A204.1 (cell line): ENCODE measurements around the gene VIPAS39.

Source experiments
- FAIRE-seq: peaks from 2 replicates; lab custom pipeline; 2012; peaks lifted over from hg19 to GRCh38; lab: Jason Lieb, UNC

The VIPAS39 gene

DNA sequence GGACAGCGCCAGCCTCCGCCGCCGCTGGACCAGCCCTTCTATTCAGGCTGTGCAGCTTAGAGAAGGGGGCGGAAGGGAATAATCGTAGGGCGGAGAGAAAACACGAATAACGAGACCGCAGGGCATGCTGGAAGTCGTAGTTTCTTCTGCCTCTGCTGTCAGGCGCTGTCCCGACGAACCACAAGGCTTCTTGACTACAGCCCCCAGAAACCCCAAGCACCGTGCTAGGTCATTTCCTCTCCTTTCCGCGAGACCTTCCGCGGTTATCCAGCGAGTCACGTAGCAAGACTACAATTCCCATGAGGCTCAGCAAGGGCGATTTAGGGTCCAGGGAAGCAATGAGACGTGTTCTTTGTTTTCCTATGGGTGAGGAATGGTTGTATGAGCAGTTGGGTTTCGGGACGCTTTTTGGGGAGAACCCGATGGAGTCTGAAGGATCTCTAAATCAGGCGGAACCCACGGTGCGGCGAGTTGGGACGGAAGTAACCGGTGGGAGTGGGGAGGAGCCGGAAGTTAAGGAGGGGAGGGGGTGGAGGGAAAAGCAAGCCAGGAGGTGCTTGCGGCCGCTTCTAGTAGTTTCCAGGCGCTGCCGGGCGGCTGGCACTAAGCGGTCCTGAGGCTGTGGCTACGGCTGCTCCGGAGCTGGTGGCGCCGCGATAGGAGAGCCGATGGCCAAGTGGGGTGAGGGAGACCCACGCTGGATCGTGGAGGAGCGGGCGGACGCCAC, at the start of gene VIPAS39, which contains the start of gene AHSA1:
VIPAS39 (minus strand) TSS at position 80 of the 727 bp plus-strand sequence. CDS start 3,499 bp downstream, outside the sequence.
AHSA1 (plus strand) TSS at position 572 of the 727 bp plus-strand sequence; CDS start at position 669, 97 bp downstream.
- peak; percentile 94 for FAIRE-seq

DNA sequence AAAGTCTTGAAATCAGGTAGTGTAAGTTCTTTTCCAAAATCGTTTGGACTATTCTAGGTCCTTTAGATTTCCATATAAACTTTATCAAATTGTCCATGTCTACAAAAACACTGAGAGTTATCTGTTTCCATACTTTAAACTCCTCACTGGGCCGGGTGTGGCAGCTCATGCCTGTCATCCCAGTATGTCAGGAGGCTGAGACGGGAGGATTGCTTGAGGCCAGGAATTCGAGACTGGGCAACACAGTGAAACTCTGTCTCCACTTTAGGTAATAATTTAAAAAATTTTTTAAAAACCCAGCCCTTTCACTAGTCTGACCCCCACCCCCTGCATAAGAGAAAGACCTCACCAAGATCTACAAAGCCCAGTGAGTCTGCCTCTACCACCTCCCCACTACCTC, 47.6 kb upstream of the VIPAS39 start:
- FAIRE-seq, result no peak

DNA sequence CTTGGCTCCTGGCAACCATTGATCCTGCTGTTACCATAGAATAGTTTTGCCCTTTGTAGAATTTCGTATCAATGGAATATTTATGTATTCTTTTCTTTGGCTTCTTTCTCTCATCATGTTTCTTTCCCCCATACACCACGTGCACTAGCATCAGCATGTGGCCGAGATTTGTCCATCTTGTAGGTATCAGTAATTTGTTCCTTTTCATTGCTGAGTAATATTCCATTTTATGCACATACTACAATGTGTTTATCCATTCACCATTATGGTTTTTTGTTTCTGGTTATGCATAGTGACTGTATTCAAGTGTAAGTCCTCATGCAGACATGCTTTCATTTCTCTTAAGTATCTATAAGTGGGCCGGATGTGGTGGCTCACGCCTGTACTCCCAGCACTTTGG, 45.7 kb upstream of the VIPAS39 start:
- no peak for FAIRE-seq

DNA sequence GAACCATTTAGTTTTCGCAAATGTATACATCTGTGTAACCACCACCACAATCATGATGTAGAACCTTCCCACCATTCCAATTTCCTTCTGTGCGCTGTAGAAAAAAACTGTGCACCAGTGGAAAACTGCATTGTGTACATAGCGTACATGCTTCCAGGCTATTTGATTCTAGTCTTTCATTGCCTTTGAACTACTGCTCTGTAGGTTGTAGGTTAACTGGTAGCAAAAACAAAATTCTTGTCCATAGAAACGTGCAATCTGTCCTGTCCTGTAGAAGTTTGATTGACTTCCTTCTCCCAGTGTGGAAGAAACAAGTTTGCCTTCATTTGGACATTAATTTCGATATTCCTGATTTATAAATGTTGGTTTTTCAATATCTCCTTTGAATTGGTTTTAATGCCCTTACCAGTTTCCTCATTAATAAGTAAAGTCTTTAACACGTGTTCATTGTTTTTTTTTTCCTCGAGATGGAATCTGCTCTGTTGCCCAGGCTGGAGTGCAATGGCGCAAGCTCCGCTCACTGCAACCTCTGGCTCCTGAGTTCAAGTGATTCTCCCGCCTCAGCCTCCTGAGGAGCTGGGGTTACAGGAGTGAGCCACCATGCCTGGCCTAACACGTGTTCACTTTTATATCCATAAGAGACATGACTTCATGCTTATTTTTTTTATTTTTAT, 44.8 kb upstream of the VIPAS39 start:
- no peak for FAIRE-seq

DNA sequence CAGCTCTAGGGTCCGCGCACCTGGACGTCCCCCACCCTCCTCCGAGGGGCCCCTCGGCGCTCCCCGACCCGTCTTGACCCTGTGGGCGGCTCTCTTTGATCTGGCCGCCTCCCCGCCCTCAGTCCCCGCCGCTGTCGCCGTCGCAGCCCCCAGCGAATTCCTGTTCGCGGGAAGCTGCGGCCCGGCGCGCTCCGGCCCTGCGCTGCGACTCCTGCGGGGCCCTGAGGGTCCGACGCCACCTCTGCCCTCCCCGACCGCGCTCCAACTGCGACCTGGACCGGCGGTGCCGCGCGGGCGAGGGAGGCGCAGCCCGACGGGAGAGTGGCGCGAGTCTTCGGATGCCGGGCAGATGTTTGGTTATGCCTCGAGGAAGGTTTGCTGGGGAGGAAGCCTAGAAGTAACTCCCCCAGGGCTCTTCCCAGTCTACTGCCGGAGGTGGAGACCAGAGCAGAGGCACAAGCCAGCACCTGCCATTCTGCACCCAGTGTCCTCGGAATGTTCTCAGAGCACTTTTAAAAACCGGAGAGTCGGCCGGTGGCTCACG, 41.7 kb upstream of the VIPAS39 start:
- FAIRE-seq, result no peak

DNA sequence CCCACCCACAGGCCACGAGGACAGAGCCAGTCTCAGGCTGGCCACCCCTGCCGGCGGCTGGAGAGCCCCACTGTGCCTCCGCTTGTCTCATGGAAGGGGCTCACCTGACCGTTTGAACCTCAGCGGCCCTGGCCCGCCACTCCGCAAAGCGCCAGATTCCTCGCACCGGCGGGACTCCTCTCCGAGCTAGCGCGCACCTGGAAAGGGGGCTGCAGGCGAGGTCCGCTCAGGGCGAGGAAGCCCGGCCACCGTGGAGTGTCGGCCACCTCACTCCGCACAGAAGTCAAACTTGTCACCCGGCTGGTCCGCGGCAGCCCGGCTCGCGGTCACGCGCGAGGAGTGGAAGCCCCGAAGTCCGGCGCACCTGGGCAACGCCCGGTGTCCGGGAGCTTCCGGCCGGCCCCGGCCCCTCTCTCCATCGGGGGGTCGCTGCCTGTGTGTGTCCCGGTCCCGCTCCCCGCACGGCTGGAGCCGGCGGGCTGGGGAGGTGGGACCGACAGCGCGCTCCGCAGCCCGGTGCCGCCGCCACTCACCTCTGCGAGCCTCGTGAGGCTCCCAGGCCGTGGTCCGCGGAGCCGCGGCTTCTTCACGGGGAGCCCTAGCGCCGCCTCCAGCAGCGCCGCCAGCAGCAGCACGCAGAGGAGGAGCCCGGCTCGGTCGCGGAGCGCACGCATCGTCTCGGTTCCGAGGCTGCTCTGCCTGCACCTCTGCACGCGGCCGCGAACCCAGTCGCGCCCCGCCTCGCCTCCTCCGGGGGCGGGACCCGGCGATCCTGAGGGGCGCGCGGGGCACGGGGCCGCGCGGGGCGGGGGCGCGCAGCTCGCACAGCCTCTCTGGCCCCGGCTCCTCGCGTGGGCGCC, 40.9 kb upstream of the VIPAS39 start, which contains the start of gene ISM2:
ISM2 (minus strand) TSS at position 697 of the 860 bp plus-strand sequence; CDS start at position 674, 23 bp downstream.
- FAIRE-seq, result no peak

DNA sequence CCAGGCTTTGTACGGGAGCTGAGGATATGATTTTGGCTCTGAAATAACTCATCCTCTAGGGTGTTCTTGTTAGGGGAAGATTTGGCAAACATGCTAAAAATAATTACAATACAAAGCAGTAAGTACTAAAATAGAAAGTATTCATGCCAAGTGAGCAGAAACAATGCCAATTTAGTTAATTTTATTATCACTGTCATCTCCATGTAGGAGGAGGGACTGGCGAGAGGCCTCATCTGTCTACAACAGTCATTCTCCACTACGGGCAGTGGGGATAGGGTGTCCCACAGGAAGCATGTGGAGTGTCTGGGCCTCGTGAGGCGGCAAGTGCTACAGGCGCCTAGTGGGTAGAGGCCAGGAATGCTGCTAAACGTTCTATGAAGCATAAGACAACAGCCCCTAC, 37.9 kb upstream of the VIPAS39 start:
- no peak for FAIRE-seq

DNA sequence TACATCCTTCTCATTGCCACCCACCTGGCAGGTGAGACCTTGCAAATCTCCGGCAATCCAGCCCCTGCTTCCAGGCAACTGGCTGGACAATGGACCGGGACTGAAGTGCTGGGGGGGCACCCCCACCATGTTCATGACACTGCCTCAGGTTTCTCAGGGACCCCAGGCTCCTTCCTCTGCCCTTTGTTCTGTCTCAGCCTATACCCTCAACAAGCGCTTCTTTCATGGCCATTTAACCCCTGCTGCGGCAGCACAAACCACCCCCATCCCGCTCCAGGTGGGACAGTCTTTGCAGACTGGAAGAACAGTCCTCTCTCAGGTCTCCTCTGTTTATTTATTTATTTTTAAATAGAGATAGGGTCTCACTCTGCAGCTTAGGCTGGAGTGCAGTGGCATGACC, 33.7 kb upstream of the VIPAS39 start:
- FAIRE-seq, result no peak

DNA sequence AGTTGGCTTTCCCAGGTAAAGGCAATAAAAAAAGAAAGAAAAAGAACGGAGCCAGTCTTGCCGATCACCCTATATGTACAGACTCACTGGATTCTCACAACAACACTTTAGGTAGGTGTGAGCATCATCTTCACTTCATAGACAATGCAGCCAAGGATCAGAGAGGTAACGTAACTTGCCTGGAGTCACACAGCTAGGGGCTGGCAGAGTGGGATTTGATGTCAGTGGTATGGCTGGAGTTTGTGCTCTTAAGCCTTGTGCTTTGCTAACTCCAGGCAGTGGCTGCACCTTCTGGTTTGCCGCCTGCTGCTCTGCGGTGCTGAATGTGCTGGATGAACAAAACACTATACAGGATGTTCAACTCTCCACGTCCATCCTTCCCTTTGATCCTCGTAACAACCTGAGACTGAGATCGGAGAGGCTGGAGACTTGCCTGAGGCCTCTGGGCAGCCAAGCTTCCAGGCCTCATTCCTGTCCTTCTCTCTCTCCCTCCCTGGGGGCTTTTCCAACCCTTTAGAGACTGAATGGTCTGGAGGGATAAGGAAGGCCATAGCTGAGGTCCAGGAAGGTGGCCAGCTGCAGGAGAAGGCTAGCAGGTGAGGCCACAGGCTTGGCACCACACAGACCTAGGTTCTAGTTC, 33.1 kb upstream of the VIPAS39 start:
- FAIRE-seq, result no peak

DNA sequence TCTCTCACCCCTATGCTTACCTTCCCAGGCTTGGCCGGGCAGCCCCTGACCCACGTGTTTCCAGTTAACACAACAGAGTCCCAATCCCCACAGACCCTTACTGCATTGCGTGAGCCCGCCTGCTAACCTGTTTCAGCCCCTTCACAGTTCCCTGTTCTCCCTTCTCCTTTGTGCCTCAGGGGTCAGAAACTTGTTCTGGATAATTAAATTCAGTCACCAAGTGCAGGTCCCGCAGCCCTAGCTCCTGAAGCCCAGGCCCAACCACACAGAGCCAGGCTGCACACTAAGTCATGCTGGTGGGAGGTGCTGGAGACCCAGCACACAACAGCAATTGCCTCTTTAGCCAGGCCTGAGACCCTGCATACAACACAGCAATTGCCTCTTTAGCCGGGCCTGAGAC, 31.6 kb upstream of the VIPAS39 start:
- no peak for FAIRE-seq

DNA sequence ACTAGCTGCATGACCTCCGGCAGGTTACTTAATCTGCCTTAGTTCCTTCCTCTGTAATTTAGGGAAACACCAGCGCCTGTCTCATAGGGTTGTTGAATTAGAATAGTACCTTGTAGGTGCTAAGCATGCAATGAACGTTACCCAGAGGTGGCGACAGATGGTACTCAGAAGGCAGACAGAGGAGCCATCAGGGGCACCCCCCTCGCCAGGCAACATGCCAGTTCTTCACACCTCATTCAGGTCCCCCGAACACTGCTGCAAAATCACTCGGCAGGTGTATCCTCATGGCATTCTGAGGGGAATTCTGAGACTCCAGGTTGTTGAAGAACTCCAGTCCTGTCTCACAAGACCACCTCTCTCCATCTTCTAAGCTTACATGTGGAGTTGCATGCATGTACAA, 31.2 kb upstream of the VIPAS39 start:
- FAIRE-seq, result no peak

DNA sequence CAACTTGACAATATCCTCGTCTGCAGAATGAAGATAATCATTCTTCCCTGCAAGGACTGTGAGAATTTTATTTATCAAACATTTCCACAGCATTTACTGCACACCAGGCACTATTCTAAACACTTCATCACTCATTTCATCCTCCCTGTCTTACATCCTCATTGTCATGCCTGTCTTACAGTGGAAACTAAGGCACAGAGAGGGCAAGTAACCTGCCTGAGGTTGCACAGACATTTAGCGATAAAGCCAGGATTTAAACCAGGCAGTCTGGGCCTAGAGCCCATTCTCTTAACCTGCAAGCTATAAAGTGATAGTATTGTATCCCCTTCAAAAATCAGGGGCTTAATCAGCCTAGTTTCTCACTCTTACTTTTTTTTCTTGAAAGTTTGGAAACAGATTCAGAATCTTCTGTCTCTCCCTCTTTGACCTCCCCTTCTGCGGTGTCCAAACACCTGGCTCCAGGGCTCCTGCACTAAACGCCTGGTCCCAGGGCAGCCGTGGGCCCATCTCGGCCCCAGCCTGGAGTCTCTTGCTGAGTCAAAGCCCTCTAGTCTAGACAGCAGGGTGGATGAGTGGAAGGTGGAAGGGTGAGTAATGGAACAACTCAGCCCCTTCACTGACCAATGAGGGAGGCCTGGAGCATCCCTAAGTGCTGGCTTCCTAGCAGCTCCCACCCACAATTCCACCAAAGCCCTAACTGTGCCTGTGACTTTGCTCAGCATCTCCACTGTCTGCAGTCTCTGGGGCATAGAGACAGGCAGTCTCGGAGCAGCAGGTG, 28.7 kb upstream of the VIPAS39 start:
- FAIRE-seq, result no peak

DNA sequence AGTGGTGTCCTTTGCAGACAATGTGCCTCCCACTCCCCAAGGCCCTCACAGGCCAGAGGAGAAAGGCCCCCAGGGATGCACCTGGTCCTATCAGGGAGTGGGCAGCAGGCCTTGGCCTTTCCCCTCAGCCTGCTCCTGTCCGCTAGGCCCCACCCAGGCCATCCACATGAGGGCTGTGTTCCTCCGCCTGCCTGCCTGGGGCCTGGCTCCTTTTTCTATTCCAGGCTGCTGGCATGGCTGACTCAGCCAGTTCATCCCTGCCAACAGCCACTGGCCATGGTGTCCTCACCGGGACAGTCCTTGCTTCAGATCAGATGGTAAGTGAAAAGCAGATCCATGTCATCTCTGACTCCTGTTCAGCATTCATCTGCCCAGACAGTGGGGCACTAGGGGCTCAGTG, 27.9 kb upstream of the VIPAS39 start:
- no peak for FAIRE-seq

DNA sequence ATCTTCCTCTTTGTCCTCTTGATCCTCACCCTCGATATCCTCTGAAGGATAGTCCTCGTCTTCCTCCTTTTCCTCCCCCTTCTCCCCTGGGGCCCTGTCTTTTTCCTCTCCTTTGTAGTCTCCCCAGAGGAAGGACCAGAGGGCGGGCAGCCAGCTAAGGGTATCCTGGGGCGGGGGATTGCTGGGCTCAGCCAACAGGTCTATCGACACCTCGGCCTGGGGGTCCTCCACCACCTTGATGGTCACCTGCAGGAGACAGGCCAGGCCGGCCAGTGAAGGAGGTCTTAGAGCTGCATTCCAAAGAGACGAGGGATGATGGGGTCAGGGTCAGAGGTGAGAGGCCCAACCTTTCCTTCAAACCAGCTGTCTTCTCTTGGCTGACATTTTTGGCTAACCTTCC, 25.0 kb upstream of the VIPAS39 start:
- FAIRE-seq, result no peak

DNA sequence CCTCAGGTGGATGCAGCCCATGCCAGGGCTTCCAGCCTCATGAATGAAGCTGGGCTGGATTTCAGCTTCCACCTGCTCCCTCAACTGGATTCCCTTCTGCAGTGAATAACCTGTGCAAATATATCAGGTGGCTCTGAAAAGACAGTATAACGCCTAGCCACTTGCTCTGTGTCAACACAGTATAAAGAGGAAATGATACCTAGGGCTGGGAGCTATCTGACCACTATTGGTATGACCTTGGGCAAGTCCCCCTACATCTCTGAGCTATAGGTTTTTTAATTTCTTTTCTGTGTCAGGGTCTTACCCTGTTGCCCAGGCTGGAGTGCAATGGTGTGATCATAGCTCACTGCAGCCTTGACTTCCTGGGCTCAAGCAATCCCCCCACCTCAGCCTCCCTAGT, 21.4 kb upstream of the VIPAS39 start:
- no peak for FAIRE-seq

DNA sequence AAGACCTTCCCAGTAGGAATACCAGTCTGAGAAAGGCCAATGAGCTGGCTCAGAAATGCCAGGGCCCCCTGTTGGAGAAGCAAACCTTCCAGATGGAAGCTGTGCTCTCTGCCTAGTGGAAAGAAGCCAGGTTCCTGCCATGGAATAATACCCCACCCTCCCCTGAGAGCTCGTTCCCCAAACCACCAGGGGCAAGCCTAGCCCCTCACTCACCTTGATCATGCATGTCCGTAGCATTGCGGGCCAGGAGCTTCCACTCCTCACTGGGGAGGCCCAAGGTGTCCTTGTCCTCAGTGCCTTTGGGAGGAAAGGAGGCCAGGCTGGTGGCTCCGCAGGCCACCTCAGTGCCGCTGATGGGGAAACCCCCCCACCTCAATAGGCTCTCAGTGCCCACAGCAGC, 20.6 kb upstream of the VIPAS39 start:
- no peak for FAIRE-seq

DNA sequence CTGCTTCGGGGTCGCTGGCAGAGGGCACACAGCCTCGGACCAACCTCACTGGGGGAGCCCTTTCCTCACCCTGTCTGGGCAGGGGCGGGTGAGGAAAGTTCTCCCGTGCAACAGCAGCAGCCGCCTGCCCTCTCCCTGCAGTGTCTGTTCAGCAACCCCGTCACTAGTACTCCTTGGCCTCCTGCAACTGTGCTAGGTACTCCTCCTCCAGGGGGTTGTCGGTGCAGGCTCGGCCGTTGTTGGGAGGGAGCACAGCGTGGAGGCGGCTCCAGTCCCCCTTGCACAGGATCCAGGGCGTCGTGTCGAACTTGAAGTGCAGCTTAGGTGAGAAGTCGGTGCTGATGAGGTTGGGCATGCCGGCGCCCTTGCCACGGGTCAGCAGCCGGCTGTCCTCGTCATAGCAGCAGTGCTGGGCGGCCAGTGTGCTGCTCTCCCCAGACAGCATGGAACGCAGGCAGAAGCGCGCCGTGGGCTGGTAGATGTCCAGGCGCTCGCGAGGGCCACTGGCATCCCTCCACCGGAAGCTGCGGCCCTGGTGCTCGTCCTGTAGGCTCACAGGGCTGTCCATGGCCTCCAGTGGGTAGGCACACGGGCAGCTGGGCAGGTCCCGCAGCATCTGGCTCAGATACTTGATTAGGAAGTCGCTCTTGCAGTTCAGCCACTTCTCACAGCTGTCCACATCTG, 18.2 kb upstream of the VIPAS39 start:
- FAIRE-seq, result no peak

DNA sequence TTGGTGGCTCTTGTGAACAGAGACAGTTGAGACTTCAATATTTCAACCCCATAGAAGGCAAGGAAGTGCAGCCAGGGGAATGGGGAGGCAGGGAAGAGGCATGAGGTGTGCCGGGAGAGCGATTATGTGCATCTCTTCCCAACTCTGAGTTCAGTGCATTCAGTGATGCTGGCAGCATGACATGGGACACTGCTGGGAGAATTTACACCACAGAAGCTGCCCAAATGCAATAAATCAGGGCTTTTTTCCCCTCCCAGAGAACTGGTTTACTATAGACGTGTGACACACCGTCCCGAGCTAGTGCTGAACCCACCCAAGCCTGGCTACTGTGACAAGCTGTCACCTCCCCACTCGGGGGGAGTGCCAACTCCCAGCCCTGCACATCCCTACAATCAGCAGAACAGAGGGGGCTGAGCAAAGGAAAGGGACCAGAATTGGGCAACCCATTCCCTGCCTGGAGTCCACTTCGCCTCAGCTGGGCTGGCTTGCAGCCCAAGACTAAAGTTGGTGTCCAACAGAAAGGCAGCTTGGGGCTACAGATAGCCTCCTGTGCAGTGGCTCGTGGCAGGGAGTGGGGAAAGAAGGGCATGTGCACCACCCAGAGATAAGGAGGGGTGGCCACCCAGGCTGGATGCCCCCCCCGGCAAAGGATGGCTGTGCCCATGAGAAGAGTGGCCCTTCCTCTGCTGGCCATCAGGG, 17.2 kb upstream of the VIPAS39 start:
- no peak for FAIRE-seq

DNA sequence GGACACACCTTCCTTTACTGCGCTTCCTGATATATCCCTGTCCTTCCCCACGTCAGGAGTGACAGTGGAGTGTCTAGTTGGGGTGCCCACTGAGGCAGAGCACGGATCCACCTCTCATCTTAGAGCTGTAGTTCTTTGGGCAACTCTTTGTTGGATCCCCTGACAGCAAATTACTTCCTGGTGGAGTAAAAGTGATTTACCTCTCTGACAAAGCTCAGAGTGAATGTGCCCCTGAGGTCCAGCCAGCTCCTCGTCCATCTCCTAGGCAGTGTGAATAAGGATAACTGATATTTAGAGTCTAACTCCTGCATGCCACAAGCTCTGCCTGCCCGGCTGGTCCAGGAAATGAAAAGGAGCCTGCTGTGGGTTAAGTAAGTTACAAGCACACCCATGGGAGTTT, 16.5 kb upstream of the VIPAS39 start:
- FAIRE-seq, result no peak
